Skin epidermis (tissue), 12 donors: ENCODE data around the gene PIK3R6.
A peak's percentile ranks its signal among the peaks of the same experiment; 100 is the strongest.

ENCODE experiments used
- H3K27ac ChIP-seq, 21 experiments: fragments of 200-600 bp; sonication (generic) in 11 of 21; one replicate each; pipeline ENCODE4 v1.5.0; 2020; ENCODE audit warnings: mild to moderate bottlenecking in 3 of 21, inconsistent platforms in 2 of 21, moderate library complexity in 2 of 21
- H3K4me3 ChIP-seq, 7 experiments: fragments of 200-600 bp; sonication (generic) in 2 of 7; one replicate each; pipeline ENCODE4 v1.5.0; 2020; ENCODE audit warnings: inconsistent platforms in 2 of 7, mild to moderate bottlenecking in 2 of 7, moderate library complexity in 1 of 7

PIK3R6 gene

GRCh38 chr17:8867361-8867981, at the start of gene PIK3R6:
Gene PIK3R6, minus strand, starts transcription at chr17:8867674. Its CDS starts 17,880 bp downstream, at chr17:8849794.
- Histone ChIP-seq H3K4me3 (peak within 1 kb of the TSS in 4 of 7 experiments; percentile 5 to 16 (median 10)), H3K27ac (peak within 1 kb of the TSS in 6 of 21 experiments; percentile 2 to 73 (median 36))

- H3K4me3 ChIP-seq = no peak overlapping the region
- H3K27ac ChIP-seq = peak overlapping the region in 12 of 21 experiments; percentile 10 to 76 (median 31)
Observed at GRCh38 chr17:8916466-8916865, 49.0 kb upstream of the PIK3R6 start.

GRCh38 chr17:8914554-8914953, 47.1 kb upstream of the PIK3R6 start:
- no peak overlapping the region for H3K4me3 ChIP-seq
- no peak overlapping the region for H3K27ac ChIP-seq

GRCh38 chr17:8913879-8914278, 46.4 kb upstream of the PIK3R6 start:
- no peak overlapping the region for H3K4me3 ChIP-seq
- no peak overlapping the region for H3K27ac ChIP-seq

GRCh38 chr17:8913091-8913490, 45.6 kb upstream of the PIK3R6 start:
- H3K27ac ChIP-seq = no peak overlapping the region
- H3K4me3 ChIP-seq = no peak overlapping the region

GRCh38 chr17:8912084-8912981, 44.9 kb upstream of the PIK3R6 start:
- H3K4me3 ChIP-seq = no peak overlapping the region
- no peak overlapping the region for H3K27ac ChIP-seq

- H3K27ac ChIP-seq = peak overlapping the region in 1 of 21 experiments; percentile 59
- no peak overlapping the region for H3K4me3 ChIP-seq
Observed at GRCh38 chr17:8910969-8911604, 43.6 kb upstream of the PIK3R6 start.

- peak overlapping the region in 1 of 21 experiments; percentile 14 for H3K27ac ChIP-seq
- no peak overlapping the region for H3K4me3 ChIP-seq
Observed at GRCh38 chr17:8909586-8910270, 42.3 kb upstream of the PIK3R6 start.

GRCh38 chr17:8905331-8905730, 37.9 kb upstream of the PIK3R6 start:
- H3K27ac ChIP-seq = no peak overlapping the region
- no peak overlapping the region for H3K4me3 ChIP-seq

- no peak overlapping the region for H3K27ac ChIP-seq
- H3K4me3 ChIP-seq = no peak overlapping the region
Observed at GRCh38 chr17:8904686-8905085, 37.2 kb upstream of the PIK3R6 start.

GRCh38 chr17:8904201-8904600, 36.7 kb upstream of the PIK3R6 start:
- no peak overlapping the region for H3K4me3 ChIP-seq
- H3K27ac ChIP-seq = no peak overlapping the region

- H3K4me3 ChIP-seq = no peak overlapping the region
- peak overlapping the region in 5 of 21 experiments; percentile 11 to 82 (median 47) for H3K27ac ChIP-seq
Observed at GRCh38 chr17:8900626-8901585, 33.4 kb upstream of the PIK3R6 start.

- no peak overlapping the region for H3K4me3 ChIP-seq
- peak overlapping the region in 7 of 21 experiments; percentile 11 to 82 (median 59) for H3K27ac ChIP-seq
Observed at GRCh38 chr17:8900207-8900606, 32.7 kb upstream of the PIK3R6 start.

- H3K4me3 ChIP-seq = no peak overlapping the region
- H3K27ac ChIP-seq = peak overlapping the region in 2 of 21 experiments; percentile 25 to 82
Observed at GRCh38 chr17:8898636-8899035, 31.2 kb upstream of the PIK3R6 start.

- Histone ChIP-seq H3K27ac (peak overlapping the region in 2 of 21 experiments; percentile 25 to 82), H3K4me3 (no peak overlapping the region)
Observed at GRCh38 chr17:8898126-8898525, 30.7 kb upstream of the PIK3R6 start.

- Histone ChIP-seq H3K4me3 (no peak overlapping the region), H3K27ac (peak overlapping the region in 1 of 21 experiments; percentile 32)
Observed at GRCh38 chr17:8896641-8897635, 29.5 kb upstream of the PIK3R6 start.

GRCh38 chr17:8896087-8896486, 28.6 kb upstream of the PIK3R6 start:
- Histone ChIP-seq H3K27ac (no peak overlapping the region), H3K4me3 (no peak overlapping the region)
